Mesenteric fat pad (tissue), 1 donor: Measurements from ENCODE around the gene ZNF385B. TPM values are rescaled to one million over a fixed set of nuclear protein-coding genes. Genes with fewer than 3 reads are reported as not detected.

ENCODE experiments used
- DNase-seq: peaks from one replicate; pipeline ENCODE4 v3.0.0-alpha.2; 2020; ENCODE audit warnings: low spot score
- total RNA-seq: library from RNA; stranded (reverse); fragmentation: NEBNext Ultra II Directional; extraction: Animal tissue kit (Norgen Biotek cat#: 25700); gene quantifications from one replicate; pipeline ENCODE4 v1.2.1, GENCODE V29; 2021
- donor health status: DM: yes; HTN: yes; CAD: no.

Gene ZNF385B
- total RNA-seq, 1 donor from 2014 or later = 0.39 TPM

DNA sequence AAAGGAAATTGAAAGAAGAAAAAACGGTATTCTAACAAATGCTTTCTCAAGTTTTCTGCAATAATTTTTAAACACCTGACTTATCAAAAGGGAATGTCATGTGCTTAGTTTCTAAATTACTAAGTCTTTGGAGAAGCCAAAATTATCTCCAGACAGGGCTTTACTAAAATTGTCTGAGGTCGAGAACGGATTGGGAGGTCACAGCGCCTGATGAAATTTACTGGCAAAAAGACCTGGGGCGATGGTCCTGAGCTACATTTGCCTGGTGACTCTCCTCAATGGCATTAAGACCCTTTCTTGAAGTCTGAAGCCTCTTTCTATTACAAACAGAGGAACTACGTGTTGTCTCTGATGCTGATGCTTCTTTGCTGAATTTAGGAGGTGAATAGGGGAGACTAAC lies 305.0 kb downstream of the ZNF385B start:
- no peak for DNase-seq

DNA sequence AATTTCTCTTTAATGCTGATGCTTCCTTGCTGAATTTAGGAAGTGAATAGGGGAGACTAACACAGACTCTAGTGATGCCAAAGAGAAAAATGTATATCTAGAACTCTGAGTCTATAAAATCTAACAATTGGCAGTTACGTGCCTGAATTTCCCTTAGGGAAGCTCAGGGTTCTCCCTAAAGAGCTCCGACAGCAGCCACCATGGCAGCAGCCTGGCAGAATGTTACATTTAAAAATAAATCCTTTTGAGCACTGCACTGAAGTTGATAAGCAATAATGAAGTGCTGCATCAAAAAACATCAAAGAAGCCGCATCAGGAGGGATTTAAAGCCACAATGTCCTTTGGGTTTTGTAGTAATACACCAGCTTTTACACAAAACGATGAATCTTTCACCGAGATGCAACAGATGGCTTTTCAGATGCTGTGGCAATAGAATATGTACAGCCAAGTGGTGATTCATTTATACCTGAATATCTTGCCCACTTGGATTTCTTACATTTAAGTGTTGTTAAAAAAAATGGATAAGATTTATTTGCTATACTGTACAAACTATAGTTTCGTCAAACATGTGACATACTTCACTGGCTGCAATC lies 305.6 kb downstream of the ZNF385B start:
- DNase-seq = no peak

GRCh38 chr2:179554639-179555386 lies 306.6 kb downstream of the ZNF385B start:
- no peak for DNase-seq

DNA sequence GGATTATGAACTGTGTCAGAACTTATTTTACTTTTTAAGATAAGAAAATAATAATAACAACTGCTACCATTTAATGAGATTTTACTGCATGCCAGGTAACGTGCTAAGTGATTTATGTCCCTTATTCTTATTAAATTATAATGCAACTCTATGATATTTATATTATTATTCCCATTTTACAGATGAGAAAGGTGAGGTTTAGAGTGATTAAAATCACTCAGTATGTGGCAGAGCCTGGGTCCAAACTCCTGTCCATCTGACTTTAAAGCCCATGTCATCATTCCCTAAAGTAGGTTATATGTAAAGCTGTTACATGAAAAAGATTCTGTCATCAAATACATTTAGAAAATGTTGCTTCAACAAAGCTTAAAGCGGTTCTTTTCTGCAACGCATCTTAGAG lies 308.0 kb downstream of the ZNF385B start:
- no peak for DNase-seq

- DNase-seq = no peak
Measured at GRCh38 chr2:179551539-179552045, 309.8 kb downstream of the ZNF385B start.

GRCh38 chr2:179550849-179551248 lies 310.6 kb downstream of the ZNF385B start:
- DNase-seq = no peak

DNA sequence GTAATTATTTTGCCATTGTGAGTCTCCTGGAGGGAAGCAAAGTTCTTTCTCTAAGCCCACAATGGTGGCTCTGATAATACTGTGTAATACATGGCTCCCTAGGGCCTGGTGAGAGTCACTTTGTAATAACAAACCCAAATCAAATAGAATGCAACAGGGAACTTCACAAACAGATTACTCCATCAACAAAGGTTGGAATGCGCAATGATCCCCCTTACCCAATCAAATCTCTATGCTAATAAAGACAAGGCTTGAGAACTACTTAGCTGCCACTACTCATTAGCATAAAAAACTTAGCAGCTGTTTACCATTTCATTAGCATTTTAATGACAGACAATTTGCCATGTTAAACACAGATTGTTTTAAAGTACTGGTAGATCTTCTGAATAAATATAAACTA lies 311.2 kb downstream of the ZNF385B start:
- DNase-seq = no peak

DNA sequence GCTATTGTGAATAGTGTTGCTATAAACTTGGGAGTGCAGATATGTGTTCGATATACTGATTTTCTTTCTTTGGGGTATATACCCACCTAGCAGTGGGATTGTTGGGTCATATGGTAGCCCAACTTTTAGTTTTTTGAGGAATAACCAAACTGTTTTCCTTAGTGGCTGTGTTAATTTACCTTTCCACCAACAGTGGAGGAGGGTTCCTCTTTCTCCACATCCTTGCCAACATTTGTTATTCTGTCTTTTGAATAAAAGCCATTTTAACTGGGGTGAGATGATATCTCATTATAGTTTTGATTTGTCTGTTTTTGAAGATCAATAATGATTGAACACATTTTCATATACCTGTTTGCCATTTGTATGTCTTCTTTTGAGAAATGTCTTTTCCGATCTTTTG lies 314.8 kb downstream of the ZNF385B start:
- no peak for DNase-seq

GRCh38 chr2:179545024-179545423 lies 316.4 kb downstream of the ZNF385B start:
- DNase-seq = no peak

DNA sequence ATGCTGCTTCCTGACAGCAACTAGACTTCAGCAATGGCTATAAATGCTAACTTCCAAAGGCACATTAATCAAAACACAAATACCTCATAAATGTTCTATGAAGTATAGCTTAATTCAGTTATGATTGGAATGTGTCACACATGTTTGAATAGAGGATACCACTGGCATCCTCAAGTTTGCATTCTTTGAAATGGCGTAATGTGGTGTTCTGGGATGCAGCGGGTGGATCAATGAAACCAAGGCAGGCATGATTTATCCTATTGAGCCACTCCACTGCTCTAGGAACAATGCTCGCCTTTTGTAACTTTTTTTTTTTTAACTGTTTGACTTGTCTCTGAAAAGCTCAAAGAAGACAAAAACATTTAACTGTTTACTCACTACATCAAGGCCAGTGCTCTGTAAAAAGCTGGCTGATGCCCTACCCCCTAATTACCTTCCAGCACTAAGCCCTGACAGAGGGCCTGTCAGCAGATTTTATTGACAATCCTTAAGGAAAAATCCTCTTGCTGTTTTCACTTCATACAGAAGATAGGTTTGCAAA lies 318.0 kb downstream of the ZNF385B start:
- no peak for DNase-seq

- DNase-seq = no peak
Measured at GRCh38 chr2:179541586-179541985, 319.8 kb downstream of the ZNF385B start.

DNA sequence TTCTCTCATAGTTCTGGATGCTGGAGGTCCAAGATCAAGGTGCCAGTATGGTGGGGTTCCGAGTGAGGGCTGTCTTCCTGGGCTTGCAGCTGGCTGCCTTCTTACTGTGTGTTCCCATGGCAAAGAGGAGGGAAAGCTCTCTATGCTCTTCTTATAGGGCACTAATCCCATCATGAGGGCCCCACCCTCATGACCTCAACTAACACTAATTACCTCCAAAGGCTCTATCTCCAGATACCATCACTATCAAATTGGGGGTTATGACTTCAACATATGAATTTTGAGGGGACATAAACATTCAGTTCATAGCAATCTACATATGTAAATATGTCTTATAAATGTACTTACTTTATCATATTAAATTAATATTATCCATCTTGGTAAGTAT lies 322.3 kb downstream of the ZNF385B start:
- no peak for DNase-seq

GRCh38 chr2:179538406-179539123 lies 322.8 kb downstream of the ZNF385B start:
- no peak for DNase-seq

DNA sequence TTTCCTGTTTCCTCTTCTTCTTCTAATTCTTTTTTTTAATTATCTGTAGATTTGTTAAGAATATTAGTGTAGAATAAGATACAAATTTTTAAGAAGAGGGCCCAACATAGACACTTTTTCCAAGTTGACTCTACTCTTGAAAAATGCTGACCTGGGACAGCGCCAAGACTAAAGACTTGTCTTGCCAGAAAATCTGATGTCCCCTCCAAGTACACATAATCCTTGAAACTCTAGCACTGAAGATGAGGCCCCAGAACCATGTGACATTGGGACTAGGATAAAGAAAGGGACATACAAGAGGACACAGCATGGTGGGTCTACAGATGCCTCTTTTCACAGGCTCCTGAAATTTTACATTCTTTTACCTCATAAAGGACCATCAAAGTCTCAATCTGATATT lies 325.2 kb downstream of the ZNF385B start:
- no peak for DNase-seq

GRCh38 chr2:179533875-179534274 lies 327.5 kb downstream of the ZNF385B start:
- no peak for DNase-seq

GRCh38 chr2:179532863-179533278 lies 328.5 kb downstream of the ZNF385B start:
- no peak for DNase-seq

DNA sequence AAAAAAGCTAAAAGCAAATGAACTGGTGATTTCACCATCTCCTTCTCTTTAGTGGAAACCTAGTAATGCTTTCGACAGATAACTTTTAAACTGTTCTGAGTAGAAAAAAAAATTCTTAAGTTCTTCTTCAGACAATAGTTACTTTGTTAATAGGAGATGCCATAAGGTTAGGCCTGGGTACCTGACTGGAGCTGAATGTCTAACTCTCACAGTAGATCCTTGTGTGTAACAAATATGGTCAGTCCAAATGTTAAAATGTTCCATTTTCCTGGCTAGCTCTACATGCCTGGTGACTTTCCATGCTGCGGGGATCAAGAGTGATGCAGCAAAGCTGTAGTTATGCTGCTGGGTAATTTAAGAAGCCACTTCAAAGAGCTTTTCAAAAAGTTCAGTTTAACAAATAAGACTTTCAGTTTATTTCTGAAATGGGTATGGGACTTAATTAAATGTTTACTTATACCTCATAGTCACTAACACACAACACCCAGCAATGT lies 332.8 kb downstream of the ZNF385B start:
- no peak for DNase-seq

DNA sequence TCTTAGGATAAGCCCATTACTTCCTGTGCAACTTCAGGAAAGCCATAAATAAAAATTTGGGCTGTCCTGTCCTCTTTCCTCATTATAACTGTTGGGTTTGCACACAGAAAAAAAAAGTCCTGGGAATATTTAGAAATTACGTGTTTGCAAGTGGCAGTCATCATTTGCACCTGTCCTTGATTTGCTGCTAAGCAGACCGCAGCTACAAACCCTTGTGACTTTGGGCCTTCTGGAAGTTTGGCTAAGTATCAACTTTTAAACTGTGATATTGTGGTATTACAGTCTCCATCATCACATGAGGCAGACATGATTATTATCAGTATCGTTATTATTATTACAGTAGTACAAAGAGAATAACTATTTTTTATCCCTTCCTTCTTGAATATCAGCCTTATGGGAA lies 336.1 kb downstream of the ZNF385B start:
- DNase-seq = no peak

- DNase-seq = no peak
Measured at GRCh38 chr2:179524809-179525339, 336.5 kb downstream of the ZNF385B start.

- no peak for DNase-seq
Measured at GRCh38 chr2:179521944-179522343, 339.5 kb downstream of the ZNF385B start.

DNA sequence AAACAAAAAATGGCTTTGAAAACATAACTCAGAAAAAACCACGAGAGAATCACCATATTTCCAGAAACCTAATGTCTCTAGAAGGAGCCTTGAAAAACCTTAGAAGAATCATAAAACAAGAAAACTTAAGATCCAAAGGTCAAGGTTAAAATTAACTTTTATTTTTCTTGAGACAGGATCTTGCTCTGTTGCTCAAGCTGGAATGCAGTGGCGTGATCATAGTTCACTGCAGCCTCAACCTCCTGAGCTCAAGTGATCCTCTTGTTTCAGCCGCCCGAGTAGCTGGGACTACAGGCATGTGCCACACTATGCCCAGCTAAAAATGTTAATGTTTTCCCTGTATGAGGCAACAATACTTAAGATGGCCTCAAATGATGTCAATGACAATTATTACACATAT lies 342.6 kb downstream of the ZNF385B start:
- no peak for DNase-seq

DNA sequence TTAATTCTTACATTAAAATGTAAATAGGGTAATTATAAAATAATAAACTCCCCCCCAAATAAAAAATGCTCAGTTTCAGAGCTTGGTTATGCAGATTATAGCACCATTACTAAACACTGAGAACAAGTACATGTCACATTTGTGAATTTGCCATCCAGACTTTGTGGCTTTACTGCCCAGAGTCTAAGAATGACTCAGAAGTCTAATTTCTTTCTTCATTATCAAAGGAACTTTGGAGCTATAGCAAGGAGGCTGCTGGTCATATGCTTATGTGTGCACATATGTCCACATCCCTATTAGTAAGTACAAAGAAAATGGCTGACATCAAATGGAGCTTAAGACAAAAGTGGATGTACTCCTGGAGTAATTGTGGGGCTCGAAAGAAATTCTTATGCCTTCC lies 348.2 kb downstream of the ZNF385B start:
- no peak for DNase-seq
